ENCODE data around the gene SOX9.

- TF ChIP-seq POLR2AphosphoS5 (IDR thresholded peaks at IDR 0.05) (no peak), EP300 (IDR thresholded peaks at IDR 0.05) (no peak), CTCF (IDR thresholded peaks at IDR 0.05) (no peak), POLR2A (IDR thresholded peaks at IDR 0.05) (no peak)
Observed at GRCh38 chr17:72125742-72126141, 4.9 kb downstream of the SOX9 start.
